Central memory CD4-positive, alpha-beta T cell (primary cell): Measurements from ENCODE around the gene CCDC40.

ENCODE experiments used
- DNase-seq: peaks from one replicate; pipeline ENCODE4 v3.0.0; 2022

Gene CCDC40

GRCh38 chr17:80049986-80050385 is 13.5 kb downstream of the CCDC40 start:
- no peak for DNase-seq

GRCh38 chr17:80050706-80051105 is 14.3 kb downstream of the CCDC40 start:
- no peak for DNase-seq

DNA sequence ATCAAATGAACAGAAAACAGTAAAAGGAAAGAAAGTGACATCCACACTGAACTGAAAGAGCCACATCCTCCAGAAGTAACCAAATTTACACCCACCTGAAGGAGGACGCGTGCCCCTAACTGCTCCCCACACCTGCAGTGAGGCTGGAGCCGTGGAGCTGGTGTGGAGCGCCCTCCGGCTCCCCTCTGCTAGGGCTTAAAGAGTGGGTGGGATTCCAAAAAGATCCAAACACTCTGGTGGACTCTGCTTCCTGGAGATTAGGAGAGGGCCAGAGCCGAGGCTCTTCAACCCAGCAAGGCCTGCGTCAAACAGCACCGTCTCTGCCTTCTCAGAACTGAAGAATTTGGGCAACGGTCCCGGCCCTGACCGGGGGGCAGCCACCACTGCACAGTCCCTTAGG is 15.2 kb downstream of the CCDC40 start:
- no peak for DNase-seq

DNA sequence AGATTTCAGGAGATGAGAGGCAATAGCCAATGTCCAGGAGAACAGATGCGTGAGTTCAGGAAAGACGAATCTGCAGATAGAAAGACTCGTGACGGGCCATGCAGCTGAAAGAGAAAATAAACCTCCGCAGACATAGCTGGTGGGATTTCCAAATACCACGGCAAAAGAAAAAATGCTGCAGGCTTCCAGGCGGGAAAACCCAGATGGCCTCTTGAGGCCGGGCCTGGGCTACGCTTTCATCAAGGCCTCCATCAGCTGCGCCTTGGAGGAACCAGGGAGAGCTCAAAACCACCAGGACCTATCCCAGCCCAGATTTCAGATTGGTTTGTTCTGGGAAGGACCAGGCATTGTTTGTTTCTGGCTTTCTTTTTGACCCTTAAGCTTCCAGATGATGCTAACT is 16.7 kb downstream of the CCDC40 start:
- DNase-seq, result no peak

DNA sequence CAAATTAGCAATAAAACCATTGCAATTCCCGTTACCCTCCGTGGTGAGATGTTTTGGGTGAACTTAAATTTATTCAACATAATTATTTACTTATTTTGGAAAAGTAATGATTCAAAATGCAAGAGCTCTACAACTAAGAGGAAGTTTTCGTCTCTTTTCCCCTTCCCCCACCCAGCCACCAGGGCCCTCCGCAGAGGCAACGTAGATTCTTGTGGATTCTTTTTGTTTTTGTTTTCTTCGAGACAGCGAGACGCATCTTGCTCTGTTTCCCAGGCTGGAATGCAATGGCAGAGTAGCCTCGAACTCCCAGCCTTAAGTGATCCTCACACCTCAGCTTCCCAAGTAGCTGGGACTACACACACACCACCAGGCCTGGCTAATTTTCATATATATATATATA is 19.2 kb downstream of the CCDC40 start:
- DNase-seq, result no peak

GRCh38 chr17:80058311-80058955 is 22.0 kb downstream of the CCDC40 start:
- DNase-seq, result no peak

- DNase-seq, result no peak
These were observed 24.2 kb downstream of the CCDC40 start for GRCh38 chr17:80060644-80061043.

DNA sequence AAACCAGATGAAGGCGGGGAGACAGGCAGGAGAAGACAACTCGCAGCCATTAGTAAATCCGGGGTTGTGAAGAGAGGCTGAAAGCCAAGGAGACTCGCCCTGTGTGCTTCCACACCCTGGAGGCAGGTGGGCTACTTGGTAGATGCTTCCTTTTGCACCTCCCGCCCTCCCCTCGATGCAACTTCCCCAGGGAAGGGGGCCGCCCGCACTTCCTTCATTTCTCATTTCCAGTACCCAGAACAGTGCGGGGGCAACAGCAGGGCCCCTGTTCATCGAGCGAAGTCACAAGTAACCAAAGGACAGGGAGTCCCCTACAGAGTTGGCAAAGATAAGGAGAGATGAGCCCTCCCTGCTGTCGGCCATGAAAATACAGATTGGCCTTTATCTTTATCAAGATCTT is 25.0 kb downstream of the CCDC40 start:
- no peak for DNase-seq

GRCh38 chr17:80063830-80064585 is 27.6 kb downstream of the CCDC40 start:
- no peak for DNase-seq

DNA sequence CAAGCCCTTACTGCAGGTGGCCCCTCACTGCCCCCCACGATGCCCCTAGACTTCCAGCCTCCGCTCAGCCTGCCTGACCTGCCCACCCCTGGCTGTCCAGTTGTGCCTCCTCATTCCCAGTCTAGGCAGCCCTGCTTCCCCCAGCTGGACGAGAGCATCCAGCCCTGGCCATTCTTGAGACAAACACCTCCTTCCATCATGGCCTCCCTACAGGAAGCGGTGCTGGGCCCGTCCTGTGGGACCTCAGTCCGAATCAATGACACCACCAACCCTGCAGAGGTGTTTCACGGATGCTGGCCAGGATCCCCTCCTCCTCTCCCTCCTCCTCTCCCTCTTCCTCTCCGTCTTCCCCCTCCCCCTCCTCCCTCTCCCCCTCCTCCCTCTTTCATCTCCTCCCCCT is 28.3 kb downstream of the CCDC40 start:
- DNase-seq, result no peak

GRCh38 chr17:80065478-80066170 is 29.2 kb downstream of the CCDC40 start:
- DNase-seq, result no peak

DNA sequence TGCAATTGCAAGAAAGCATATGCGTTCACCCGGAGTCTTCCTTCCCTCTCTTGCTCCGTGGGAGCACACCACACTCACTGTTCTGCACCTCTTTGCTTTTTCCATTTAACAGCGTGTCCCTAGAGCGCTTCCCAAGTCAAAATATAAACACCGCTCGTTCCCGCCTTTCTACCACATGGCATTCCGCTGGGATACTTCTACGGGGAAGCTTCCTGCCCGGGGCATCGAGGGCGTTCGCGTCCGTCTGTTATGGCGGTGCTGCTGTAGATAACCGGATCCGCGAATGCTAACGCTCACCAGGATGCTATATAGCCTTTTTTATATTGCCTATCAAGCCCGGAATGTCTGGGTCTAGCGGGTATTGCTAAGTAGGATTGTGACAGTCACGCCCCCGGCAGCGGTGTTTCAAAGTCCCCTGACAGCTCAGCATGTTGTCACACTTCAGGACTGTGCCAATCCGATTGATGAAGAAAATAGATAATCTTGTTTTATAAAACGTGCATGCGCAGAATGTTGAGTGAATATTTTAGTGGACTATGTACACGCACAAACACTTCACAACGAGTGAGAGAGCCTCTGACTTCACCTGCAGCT is 31.0 kb downstream of the CCDC40 start:
- DNase-seq, result no peak

DNA sequence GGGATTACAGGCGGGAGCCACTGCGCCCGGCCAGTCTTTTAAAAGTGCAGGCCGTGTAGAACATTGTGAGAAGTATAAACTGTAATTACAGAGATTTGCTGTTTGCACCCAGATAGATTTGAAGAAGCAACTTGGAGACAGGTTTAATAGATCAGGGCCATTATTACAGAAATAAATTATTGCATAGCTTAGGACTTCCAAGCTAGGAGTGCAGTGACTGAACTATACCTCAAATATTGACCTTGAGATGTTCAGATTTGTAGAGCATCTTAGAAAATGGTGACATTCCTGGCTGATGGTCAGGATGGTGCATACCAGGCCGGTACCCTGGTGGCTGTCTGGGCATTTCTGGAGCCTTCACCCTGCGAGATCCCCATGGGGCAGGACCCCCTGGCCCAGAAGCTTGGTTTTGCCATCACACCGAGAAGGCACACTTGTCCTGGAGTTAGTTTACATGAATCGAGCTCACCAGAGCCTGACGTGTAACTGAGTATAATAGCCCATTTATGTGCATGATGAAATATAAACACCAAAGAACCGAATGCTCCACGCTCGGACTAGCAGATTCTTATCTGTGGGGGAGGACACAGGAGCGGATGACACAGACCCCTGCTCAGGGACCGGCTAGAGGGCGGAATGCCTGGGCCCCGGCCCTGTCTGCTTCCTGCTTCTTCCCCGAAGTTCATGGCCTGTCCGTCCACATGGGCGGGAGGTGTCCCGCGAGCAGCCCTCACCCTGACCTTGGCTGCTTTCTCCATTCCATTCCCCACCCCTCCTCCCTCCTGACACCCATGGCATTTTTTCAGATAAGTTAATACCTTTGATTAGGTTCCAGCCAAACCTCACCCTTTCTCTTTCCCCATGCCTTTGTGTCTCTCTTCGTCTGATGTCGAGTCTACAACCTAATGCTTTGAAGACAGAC is 32.1 kb downstream of the CCDC40 start:
- DNase-seq, result no peak

DNA sequence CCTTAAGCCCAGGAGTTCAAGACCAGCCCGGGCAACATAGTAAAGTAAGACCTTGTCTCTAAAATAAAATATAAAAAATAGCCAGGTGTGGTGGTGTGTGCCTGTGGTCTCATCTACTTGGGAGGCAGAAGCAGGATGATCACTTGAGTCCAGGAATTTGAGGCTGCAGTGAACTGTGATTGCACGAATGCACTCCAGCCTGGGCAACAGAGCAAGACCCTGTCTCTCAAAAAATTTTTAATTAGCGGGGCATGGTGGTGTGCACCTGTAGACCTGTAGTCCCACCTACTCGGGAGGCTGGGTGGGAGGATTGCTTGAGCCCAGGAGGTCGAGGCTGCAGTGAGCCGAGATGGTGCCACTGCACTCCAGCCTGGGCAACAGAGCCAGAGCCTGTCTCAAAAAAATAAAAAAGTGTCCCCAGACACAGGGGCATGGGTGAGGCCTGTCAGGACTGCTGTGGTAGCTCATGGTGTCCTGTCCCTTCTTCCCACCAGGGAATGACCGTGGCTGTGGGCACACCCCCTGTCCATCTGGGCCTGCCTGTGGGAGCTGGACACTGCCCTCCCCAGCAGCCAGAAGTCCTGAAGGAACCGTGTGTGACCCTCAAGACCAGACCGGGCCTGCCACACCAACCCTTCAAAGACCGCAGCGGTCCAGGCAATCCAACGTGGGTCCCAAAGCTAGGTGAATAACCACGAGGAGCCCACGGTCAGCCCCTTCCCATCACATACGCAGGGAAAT is 34.1 kb downstream of the CCDC40 start:
- no peak for DNase-seq

GRCh38 chr17:80071116-80071841 is 34.8 kb downstream of the CCDC40 start:
- no peak for DNase-seq

- DNase-seq, result no peak
These were observed 36.0 kb downstream of the CCDC40 start for GRCh38 chr17:80072410-80072809.

DNA sequence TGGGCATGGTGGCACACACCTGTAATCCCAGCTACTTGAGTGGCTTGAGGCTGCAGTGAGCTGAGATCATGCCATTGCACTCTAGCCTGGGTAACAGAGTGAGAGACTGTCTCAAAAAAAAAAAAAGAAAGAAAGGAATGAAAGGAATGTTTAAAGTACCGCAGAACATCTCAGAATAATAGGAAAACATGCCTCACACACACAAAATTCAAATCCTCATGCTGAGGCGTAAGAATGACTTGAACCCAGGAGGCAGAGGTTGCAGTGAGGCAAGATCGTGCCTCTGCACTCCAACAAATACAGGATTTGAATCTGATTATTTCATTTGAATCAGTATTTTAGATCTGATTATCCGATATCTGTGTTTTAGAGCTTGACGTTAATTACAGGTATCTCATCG is 43.6 kb downstream of the CCDC40 start:
- DNase-seq, result no peak

DNA sequence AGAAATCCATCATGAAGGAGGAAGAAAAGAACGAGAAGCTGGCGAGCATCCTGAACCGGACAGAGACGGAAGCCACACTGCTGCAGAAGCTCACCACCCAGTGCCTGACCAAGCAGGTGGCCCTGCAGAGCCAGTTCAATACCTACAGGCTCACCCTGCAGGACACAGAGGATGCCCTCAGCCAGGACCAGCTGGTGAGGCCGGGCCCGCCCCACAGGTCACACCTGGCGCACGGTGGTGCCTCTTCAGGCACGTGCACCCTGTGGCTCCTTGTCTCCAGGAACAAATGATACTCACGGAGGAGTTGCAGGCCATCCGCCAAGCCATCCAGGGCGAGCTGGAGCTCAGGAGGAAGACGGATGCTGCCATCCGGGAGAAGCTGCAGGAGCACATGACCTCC is 45.2 kb downstream of the CCDC40 start:
- no peak for DNase-seq

DNA sequence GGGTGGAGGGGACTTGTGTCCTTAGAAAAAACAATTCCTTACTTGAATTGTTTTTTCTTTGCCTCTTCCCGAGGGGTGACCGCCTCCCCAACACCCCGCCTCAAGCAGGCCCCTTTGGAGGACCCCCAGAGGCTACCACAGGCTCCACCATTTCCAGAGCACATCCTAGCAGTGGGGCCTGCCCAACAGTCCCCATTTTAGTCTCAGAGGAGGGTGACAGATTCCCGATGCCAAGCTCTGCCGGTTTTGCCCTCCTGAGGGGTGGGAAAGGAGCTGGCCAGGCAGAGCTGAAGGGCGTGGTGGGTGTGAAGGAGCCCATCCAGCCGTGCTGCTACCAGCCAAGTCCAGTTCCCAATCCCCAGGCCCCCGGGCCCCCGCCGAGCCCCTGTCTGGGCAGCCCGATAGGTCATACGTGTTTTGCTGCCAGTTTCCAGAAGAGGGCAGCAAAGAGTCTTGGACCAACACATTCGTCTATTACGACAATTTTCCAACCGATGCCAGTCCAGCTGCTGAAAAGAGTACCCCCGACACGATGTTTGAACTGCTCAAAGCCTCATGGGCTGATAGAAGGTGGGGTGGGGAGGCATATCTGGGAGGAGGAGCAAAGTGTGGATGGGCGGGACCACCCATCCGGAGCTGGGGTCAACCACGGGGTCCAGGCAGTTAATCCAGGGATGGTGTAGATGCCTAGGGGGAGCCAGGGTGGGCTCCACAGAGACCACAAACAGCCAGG is 46.1 kb downstream of the CCDC40 start:
- peak; percentile 58 for DNase-seq

- no peak for DNase-seq
These were observed 46.8 kb downstream of the CCDC40 start for GRCh38 chr17:80083136-80083661.
